K562 (cell line): ENCODE data around the gene PYGM. TPM values are rescaled to one million over a fixed set of nuclear protein-coding genes. Genes with fewer than 3 reads are reported as not detected.
A peak's percentile ranks its signal among the peaks of the same experiment; 100 is the strongest.

ENCODE experiments used
- CEBPZ ChIP-seq: fragments of 150-350 bp; IDR thresholded peaks from 2 replicates; pipeline ENCODE4 v1.6.1; 2014; ENCODE audit warnings: low read depth, mild to moderate bottlenecking, low read length, borderline replicate concordance
- ESRRA ChIP-seq: fragments of 450-650 bp; IDR thresholded peaks from 2 replicates; pipeline ENCODE4 v1.6.1; 2014; ENCODE audit warnings: low read depth, mild to moderate bottlenecking, moderate library complexity, borderline replicate concordance
- FOSL1 ChIP-seq: fragments of 200-800 bp; sonication (Bioruptor generic); conservative IDR thresholded peaks from 2 replicates; pipeline ENCODE4 v1.6.1; 2016; ENCODE audit warnings: missing genetic modification characterization, missing compliant biosample characterization
- FOXA1 ChIP-seq: fragments of 450-650 bp; IDR thresholded peaks from 2 replicates; pipeline ENCODE4 v1.6.1; 2016; ENCODE audit warnings: mild to moderate bottlenecking, borderline replicate concordance
- POLR2B ChIP-seq: fragments of 450-650 bp; IDR thresholded peaks from 2 replicates; pipeline ENCODE4 v1.6.1; 2018; ENCODE audit warnings: low read depth; ENCODE audit not compliant: partially characterized antibody
- POLR3A ChIP-seq: IDR thresholded peaks from 2 replicates; pipeline ENCODE4 v1.6.1; 2011; ENCODE audit warnings: borderline replicate concordance, mild to moderate bottlenecking, moderate library complexity; ENCODE audit not compliant: insufficient read length, insufficient read depth; ENCODE audit errors: extremely low read depth
- RBBP5 ChIP-seq: fragments of 200-600 bp; sonication (generic); IDR thresholded peaks from 2 replicates; pipeline ENCODE4 v1.6.1; 2012; ENCODE audit warnings: borderline replicate concordance, mild to moderate bottlenecking, low read length, control low read depth, inconsistent platforms; ENCODE audit not compliant: insufficient read depth, poor library complexity, severe bottlenecking
- SRSF9 ChIP-seq: fragments of 200-400 bp; formaldehyde crosslinking; IDR thresholded peaks from 2 replicates; pipeline ENCODE4 v1.6.1; 2017; ENCODE audit warnings: low read depth, low read length, borderline replicate concordance
- TARDBP ChIP-seq: fragments of 450-650 bp; IDR thresholded peaks from 2 replicates; pipeline ENCODE4 v1.6.1; 2016
- TFE3 ChIP-seq: fragments of 450-650 bp; formaldehyde crosslinking; IDR thresholded peaks from 2 replicates; pipeline ENCODE4 v1.4.0; 2020; ENCODE audit warnings: mild to moderate bottlenecking, mixed read lengths
- ZNF140 ChIP-seq: fragments of 250-450 bp; sonication (Bioruptor Pico); IDR thresholded peaks from 2 replicates; pipeline ENCODE4 v1.8.0; 2021; ENCODE audit warnings: moderate library complexity, mild to moderate bottlenecking, inconsistent platforms
- ZNF280A ChIP-seq: fragments of 450-650 bp; IDR thresholded peaks from 2 replicates; pipeline ENCODE4 v1.6.1; 2018; ENCODE audit warnings: mild to moderate bottlenecking, low read depth; ENCODE audit not compliant: partially characterized antibody
- polyA plus RNA-seq, 8 experiments: library from polyadenylated mRNA; depleted of rRNA in 4 of 8; stranded (reverse) in 5 of 8; unstranded in 3 of 8; fragments of >200 nt; fragmentation: Nextera tagmentation in 2 of 8; fragmentation: Illumina TruSeq in 1 of 8; extraction: Ambion mirVana in 2 of 8; extraction: Trizol in 1 of 8; gene quantifications; 2 replicates each; pipeline versions ENCODE4 v1.2.1 to v1.2.3, GENCODE V29; 2011 to 2014; ENCODE audit warnings: inconsistent platforms in 1 of 8, missing spikeins in 1 of 8
- total RNA-seq, 7 experiments: library from RNA; depleted of rRNA in 6 of 7; stranded (reverse); fragments of >200 nt in 6 of 7; fragmentation: Illumina TruSeq in 2 of 7; extraction: Trizol in 2 of 7; gene quantifications; 2 replicates each; pipeline versions ENCODE4 v1.2.1 to v1.2.3, GENCODE V29; 2011 to 2021; ENCODE audit warnings: low replicate concordance in 1 of 7
- TF ChIP-seq, protein P1 (sequence below): fragments of 450-650 bp; IDR thresholded peaks from 2 replicates; pipeline ENCODE4 v1.6.1; 2017; ENCODE audit warnings: antibody characterized with exemption
- TF ChIP-seq, protein P2 (sequence below): sonication (generic); formaldehyde crosslinking; IDR thresholded peaks from 2 replicates; pipeline ENCODE4 v1.8.1; 2023; ENCODE audit warnings: mild to moderate bottlenecking, missing genetic modification reagents

PYGM gene
- total and polyA plus RNA-seq, 9 of the 15 experiments (the other 6 are each of a cell fraction or from before 2014, with no cell fraction given), result 0.07 to 1.5 (median 0.68) TPM

DNA sequence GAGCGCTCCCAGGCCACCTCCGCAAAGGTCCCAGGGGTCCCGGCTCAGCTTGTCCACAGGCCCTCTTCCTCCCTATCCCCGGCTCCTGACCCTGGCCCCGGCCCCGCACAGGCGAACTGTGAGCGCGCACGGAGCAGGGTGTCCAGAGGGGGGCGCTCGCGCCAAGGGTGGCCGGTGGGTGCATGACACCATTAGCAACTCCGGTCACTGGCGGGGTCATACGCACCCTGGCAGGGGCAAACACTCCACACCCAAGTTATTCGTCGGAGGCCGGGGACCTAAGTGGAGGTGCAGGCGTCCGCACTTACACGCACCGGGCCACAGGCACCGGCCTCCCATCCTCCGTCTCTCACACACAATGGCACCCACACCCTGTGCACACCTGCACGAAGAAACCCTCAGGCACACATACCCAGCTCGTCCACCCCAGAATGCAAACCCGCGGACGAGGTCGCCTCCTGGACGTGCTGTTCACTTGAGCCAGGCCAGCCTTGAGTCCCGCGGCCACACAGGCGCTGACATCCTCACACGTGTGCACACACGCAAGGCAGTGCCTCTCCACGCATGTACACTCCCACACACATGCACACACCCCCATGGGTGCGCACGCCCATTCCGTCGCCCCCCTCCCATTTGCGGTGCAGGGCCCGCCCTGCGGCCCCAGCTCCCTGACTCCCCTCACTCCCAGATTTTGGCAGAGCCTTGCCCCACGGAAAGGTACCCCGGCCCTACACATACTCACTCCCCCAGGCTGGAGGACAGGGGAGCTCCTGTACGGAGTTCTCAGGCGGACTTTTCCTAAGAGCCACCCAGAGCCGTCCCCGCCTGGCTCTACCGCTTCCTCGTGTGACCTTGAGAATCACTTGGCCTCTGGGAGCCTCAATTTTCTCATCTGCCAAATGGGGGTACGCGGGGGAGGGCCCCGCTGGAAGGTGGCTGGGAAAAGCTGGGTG is 15.9 kb downstream of the PYGM start, which contains the start of gene RASGRP2 (continued):
- TF ChIP-seq RBBP5 (peak; percentile 44), CEBPZ (no peak), ZNF280A (no peak), FOSL1 (tag) (no peak), POLR3A (no peak), FOXA1 (no peak), SRSF9 (no peak), ZNF140 (no peak), TFE3 (CRISPR knock-in tag) (no peak), ESRRA (peak; percentile 98), TARDBP (0 out of 2 replicates have a peak, but pooled peaks have one; percentile 34), POLR2B (no peak)
- TF ChIP-seq, protein P1, sequence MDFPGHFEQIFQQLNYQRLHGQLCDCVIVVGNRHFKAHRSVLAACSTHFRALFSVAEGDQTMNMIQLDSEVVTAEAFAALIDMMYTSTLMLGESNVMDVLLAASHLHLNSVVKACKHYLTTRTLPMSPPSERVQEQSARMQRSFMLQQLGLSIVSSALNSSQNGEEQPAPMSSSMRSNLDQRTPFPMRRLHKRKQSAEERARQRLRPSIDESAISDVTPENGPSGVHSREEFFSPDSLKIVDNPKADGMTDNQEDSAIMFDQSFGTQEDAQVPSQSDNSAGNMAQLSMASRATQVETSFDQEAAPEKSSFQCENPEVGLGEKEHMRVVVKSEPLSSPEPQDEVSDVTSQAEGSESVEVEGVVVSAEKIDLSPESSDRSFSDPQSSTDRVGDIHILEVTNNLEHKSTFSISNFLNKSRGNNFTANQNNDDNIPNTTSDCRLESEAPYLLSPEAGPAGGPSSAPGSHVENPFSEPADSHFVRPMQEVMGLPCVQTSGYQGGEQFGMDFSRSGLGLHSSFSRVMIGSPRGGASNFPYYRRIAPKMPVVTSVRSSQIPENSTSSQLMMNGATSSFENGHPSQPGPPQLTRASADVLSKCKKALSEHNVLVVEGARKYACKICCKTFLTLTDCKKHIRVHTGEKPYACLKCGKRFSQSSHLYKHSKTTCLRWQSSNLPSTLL, result no peak
- TF ChIP-seq, protein P2, sequence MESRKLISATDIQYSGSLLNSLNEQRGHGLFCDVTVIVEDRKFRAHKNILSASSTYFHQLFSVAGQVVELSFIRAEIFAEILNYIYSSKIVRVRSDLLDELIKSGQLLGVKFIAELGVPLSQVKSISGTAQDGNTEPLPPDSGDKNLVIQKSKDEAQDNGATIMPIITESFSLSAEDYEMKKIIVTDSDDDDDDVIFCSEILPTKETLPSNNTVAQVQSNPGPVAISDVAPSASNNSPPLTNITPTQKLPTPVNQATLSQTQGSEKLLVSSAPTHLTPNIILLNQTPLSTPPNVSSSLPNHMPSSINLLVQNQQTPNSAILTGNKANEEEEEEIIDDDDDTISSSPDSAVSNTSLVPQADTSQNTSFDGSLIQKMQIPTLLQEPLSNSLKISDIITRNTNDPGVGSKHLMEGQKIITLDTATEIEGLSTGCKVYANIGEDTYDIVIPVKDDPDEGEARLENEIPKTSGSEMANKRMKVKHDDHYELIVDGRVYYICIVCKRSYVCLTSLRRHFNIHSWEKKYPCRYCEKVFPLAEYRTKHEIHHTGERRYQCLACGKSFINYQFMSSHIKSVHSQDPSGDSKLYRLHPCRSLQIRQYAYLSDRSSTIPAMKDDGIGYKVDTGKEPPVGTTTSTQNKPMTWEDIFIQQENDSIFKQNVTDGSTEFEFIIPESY (CRISPR knock-in tag), result peak; percentile 46; the same call in 1 of the 2 replicates
